Testis (tissue), 2 donors: ENCODE measurements around the gene DPYD.

Experiments
- CTCF ChIP-seq, 3 experiments: fragments of 450-650 bp in 2 of 3; fragments of 200-600 bp in 1 of 3; sonication (generic) in 1 of 3; IDR thresholded peaks; one replicate each; pipeline ENCODE4 v1.5.1; 2016 to 2019; ENCODE audit warnings: antibody characterized with exemption in 3 of 3, mild to moderate bottlenecking in 2 of 3, moderate library complexity in 1 of 3
- POLR2A ChIP-seq: fragments of 450-650 bp; IDR thresholded peaks from one replicate; pipeline ENCODE4 v1.6.1; 2017; ENCODE audit warnings: antibody characterized with exemption, mild to moderate bottlenecking, moderate library complexity

GRCh38 chr1:97567000-97567749 lies 353.7 kb downstream of the DPYD start:
- no peak for TF ChIP-seq CTCF (IDR thresholded peaks at IDR 0.05)
- no peak for TF ChIP-seq POLR2A
